Stomach (tissue), 9 donors: ENCODE results near the gene SCFD2. TPM values are rescaled to one million over a fixed set of nuclear protein-coding genes. Genes with fewer than 3 reads are reported as not detected.

ENCODE experiments used
- DNase-seq, 2 donors: peaks; one replicate each; pipeline versions ENCODE4 v3.0.0 to v3.0.0-alpha.2; 2013 to 2019
- H3K27ac ChIP-seq, 5 donors: fragments of 200-600 bp in 4 of 5; sonication (generic) in 4 of 5; one replicate each; pipeline ENCODE4 v1.5.1; 2013 to 2019; ENCODE audit warnings: mild to moderate bottlenecking in 1 of 5, moderate library complexity in 1 of 5
- H3K27me3 ChIP-seq, 3 donors: fragments of 200-600 bp; sonication (generic); one replicate each; pipeline ENCODE4 v1.5.1; 2017 to 2019; ENCODE audit warnings: mixed run types in 1 of 3
- H3K36me3 ChIP-seq, 4 donors: fragments of 200-600 bp; sonication (generic); 1 replicate in 3 of 4; 2 replicates in 1 of 4; pipeline ENCODE4 v1.5.1; 2016 to 2019
- H3K4me1 ChIP-seq, 4 donors: fragments of 200-600 bp; sonication (generic); one replicate each; pipeline ENCODE4 v1.5.1; 2016 to 2019
- H3K4me3 ChIP-seq, 4 donors: fragments of 200-600 bp; sonication (generic) in 3 of 4; one replicate each; pipeline ENCODE4 v1.5.1; 2016 to 2019; ENCODE audit warnings: mild to moderate bottlenecking in 1 of 4
- H3K9me3 ChIP-seq, 4 donors: fragments of 200-600 bp; sonication (generic); one replicate each; pipeline ENCODE4 v1.5.1; 2016 to 2019
- EP300 ChIP-seq: sonication (generic); formaldehyde crosslinking; IDR thresholded peaks from one replicate; pipeline ENCODE4 v1.6.1; 2017; ENCODE audit warnings: antibody characterized with exemption
- POLR2A ChIP-seq, 4 donors: fragments of 450-650 bp; IDR thresholded peaks; one replicate each; pipeline ENCODE4 v1.6.1; 2016; ENCODE audit warnings: antibody characterized with exemption in 4 of 4, control low read depth in 2 of 4, mild to moderate bottlenecking in 1 of 4, moderate library complexity in 1 of 4
- POLR2AphosphoS5 ChIP-seq, 3 donors: sonication (generic); formaldehyde crosslinking; IDR thresholded peaks; one replicate each; pipeline ENCODE4 v1.6.1; 2016; ENCODE audit warnings: antibody characterized with exemption in 3 of 3
- WGBS, 5 donors: extraction: QIAGEN DNeasy Blood & Tissue Kit in 3 of 5; methylation state at CpG; one replicate each; pipeline versions ENCODE4 v1.1.5 to v1.1.7; 2013 to 2018; 5-methylcytosine and 5-hydroxymethylcytosine counted together
- intact Hi-C: fragments of 100-400 bp; cut with DNase I; formaldehyde crosslinking; loops from one replicate; pipeline ENCODE4 v1.15.1; 2023; ENCODE audit warnings: low total_unique reads
- polyA plus RNA-seq, 3 donors: library from polyadenylated mRNA; stranded (reverse); fragments of 200-250 nt; gene quantifications; one replicate each; pipeline ENCODE4 v1.2.3, GENCODE V29; 2013
- total RNA-seq, 5 donors: library from RNA; depleted of rRNA; stranded (reverse); fragments of >200 nt; gene quantifications; one replicate each; pipeline versions ENCODE4 v1.1.0 to v1.2.3, GENCODE V29; 2014 to 2016
- TF ChIP-seq, protein P1 (sequence below), 7 experiments: fragments of 450-650 bp in 4 of 7; fragments of 200-600 bp in 3 of 7; sonication (generic) in 3 of 7; IDR thresholded peaks; one replicate each; pipeline ENCODE4 v1.5.1; 2016 to 2019; ENCODE audit warnings: antibody characterized with exemption in 7 of 7, control low read depth in 2 of 7, mild to moderate bottlenecking in 1 of 7
- donor health status: healthy with polysubstance abuse.
- donor health status: Bipolar disorder and iron deficiency.
- donor health status: healthy.

The SCFD2 gene
- total and polyA plus RNA-seq, 8 donors = 2.9 to 40.2 (median 11.1) TPM

- 56 to 72% (median 64%) methylated on average over 3 of the region's 3 CpGs for WGBS, 5 donors
- Histone ChIP-seq H3K27me3 (no peaks in the 10 kb centered on the region), H3K36me3 (no peaks in the 10 kb centered on the region), H3K9me3 (no peaks in the 10 kb centered on the region), H3K27ac (no peak overlapping the region), H3K4me3 (no peak overlapping the region), H3K4me1 (peaks cover 0 to 15% (median 0%) of the 10 kb centered on the region in 4 donors)
- no peak for TF ChIP-seq EP300
- no peak for TF ChIP-seq POLR2A (IDR thresholded peaks at IDR 0.05)
- no peak for TF ChIP-seq POLR2AphosphoS5 (IDR thresholded peaks at IDR 0.05)
- TF ChIP-seq, protein P1, sequence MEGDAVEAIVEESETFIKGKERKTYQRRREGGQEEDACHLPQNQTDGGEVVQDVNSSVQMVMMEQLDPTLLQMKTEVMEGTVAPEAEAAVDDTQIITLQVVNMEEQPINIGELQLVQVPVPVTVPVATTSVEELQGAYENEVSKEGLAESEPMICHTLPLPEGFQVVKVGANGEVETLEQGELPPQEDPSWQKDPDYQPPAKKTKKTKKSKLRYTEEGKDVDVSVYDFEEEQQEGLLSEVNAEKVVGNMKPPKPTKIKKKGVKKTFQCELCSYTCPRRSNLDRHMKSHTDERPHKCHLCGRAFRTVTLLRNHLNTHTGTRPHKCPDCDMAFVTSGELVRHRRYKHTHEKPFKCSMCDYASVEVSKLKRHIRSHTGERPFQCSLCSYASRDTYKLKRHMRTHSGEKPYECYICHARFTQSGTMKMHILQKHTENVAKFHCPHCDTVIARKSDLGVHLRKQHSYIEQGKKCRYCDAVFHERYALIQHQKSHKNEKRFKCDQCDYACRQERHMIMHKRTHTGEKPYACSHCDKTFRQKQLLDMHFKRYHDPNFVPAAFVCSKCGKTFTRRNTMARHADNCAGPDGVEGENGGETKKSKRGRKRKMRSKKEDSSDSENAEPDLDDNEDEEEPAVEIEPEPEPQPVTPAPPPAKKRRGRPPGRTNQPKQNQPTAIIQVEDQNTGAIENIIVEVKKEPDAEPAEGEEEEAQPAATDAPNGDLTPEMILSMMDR (IDR thresholded peaks at IDR 0.05) = no peak
- peak in 1 of 2 donors; percentile 68 for DNase-seq
- intact Hi-C loops = no loop called here
These were observed 440.3 kb downstream of the SCFD2 start for GRCh38 chr4:52925531-52925968.

GRCh38 chr4:52919461-52919860, 446.4 kb downstream of the SCFD2 start:
- 92 to 100% (median 95%) methylated on average over 2 of the region's 2 CpGs for WGBS, 5 donors
- intact Hi-C loops = no loop called here
- Histone ChIP-seq H3K4me1 (peaks cover 0 to 19% (median 18%) of the 10 kb centered on the region in 4 donors), H3K4me3 (no peak overlapping the region), H3K27ac (no peak overlapping the region), H3K36me3 (no peaks in the 10 kb centered on the region), H3K27me3 (no peaks in the 10 kb centered on the region), H3K9me3 (no peaks in the 10 kb centered on the region)
- TF ChIP-seq EP300 (no peak), POLR2A (IDR thresholded peaks at IDR 0.05) (no peak), POLR2AphosphoS5 (IDR thresholded peaks at IDR 0.05) (no peak)
- TF ChIP-seq, protein P1 (IDR thresholded peaks at IDR 0.05) = no peak
- DNase-seq = no peak

GRCh38 chr4:52917817-52918216, 448.0 kb downstream of the SCFD2 start:
- H3K9me3 ChIP-seq = no peaks in the 10 kb centered on the region
- H3K27ac ChIP-seq = no peak overlapping the region
- intact Hi-C loops = no loop called here
- no peak for DNase-seq
- no peaks in the 10 kb centered on the region for H3K27me3 ChIP-seq
- H3K36me3 ChIP-seq = no peaks in the 10 kb centered on the region
- peaks cover 0 to 36% (median 27%) of the 10 kb centered on the region in 4 donors for H3K4me1 ChIP-seq
- 89 to 97% (median 95%) methylated on average over 5 of the region's 5 CpGs for WGBS, 5 donors
- H3K4me3 ChIP-seq = no peak overlapping the region
- TF ChIP-seq POLR2AphosphoS5 (IDR thresholded peaks at IDR 0.05) (no peak), POLR2A (IDR thresholded peaks at IDR 0.05) (no peak), EP300 (no peak)
- TF ChIP-seq, protein P1 (IDR thresholded peaks at IDR 0.05) = no peak

- Histone ChIP-seq H3K4me1 (peaks cover 0 to 42% (median 33%) of the 10 kb centered on the region in 4 donors), H3K36me3 (no peaks in the 10 kb centered on the region), H3K27ac (peak overlapping the region; percentile 2 to 84 (median 67)), H3K4me3 (no peak overlapping the region), H3K9me3 (no peaks in the 10 kb centered on the region), H3K27me3 (no peaks in the 10 kb centered on the region)
- peak; percentile 36 to 50 for DNase-seq
- intact Hi-C loops = no loop called here
- WGBS, 5 donors = 83 to 88% (median 87%) methylated on average over 6 of the region's 6 CpGs
- TF ChIP-seq POLR2AphosphoS5 (IDR thresholded peaks at IDR 0.05) (no peak), EP300 (no peak), POLR2A (IDR thresholded peaks at IDR 0.05) (no peak)
- TF ChIP-seq, protein P1 (IDR thresholded peaks at IDR 0.05) = no peak
These were observed 450.0 kb downstream of the SCFD2 start for GRCh38 chr4:52915730-52916300.
